Activated naive CD4-positive, alpha-beta T cell treated with anti-CD3 and anti-CD28 coated beads for 36 hours (primary cell): ENCODE data around the gene UNKL. TPM values are rescaled to one million over a fixed set of nuclear protein-coding genes. Genes with fewer than 3 reads are reported as not detected.

ENCODE experiments used
- CTCF ChIA-PET: fragments of 350-600 bp; sonication (Branson Sonifier 250); formaldehyde crosslinking; loops from one replicate; lab custom pipeline; 2021; ENCODE audit warnings: antibody characterized with exemption; lab: Charles Lee
- DNase-seq: peaks from one replicate; pipeline ENCODE4 v3.0.0-alpha.2; 2020
- H3K27ac Mint-ChIP-seq: one replicate; pipeline ENCODE4 v1.8.0; 2021; ENCODE audit warnings: mild to moderate bottlenecking, mixed read lengths
- H3K27me3 Mint-ChIP-seq: one replicate; pipeline ENCODE4 v1.8.0; 2021; ENCODE audit warnings: low read depth, mixed read lengths
- H3K36me3 Mint-ChIP-seq: one replicate; pipeline ENCODE4 v1.8.0; 2021; ENCODE audit warnings: low read depth, mixed read lengths
- H3K4me1 Mint-ChIP-seq: one replicate; pipeline ENCODE4 v1.8.0; 2021; ENCODE audit warnings: low read depth, mixed read lengths
- H3K4me3 Mint-ChIP-seq: one replicate; pipeline ENCODE4 v1.8.0; 2021; ENCODE audit warnings: mild to moderate bottlenecking, moderate library complexity, mixed read lengths
- H3K9me3 Mint-ChIP-seq: one replicate; pipeline ENCODE4 v1.8.0; 2021; ENCODE audit warnings: mixed read lengths
- intact Hi-C: fragments of 100-400 bp; cut with micrococcal nuclease; formaldehyde crosslinking; loops from one replicate; pipeline ENCODE4 v1.15.1; 2023
- total RNA-seq, 2 experiments: library from RNA; stranded (reverse); gene quantifications; one replicate each; pipeline ENCODE4 v1.2.3, GENCODE V29; 2021

UNKL gene
- total RNA-seq, 2 experiments from 2014 or later: 35.9 to 38.4 TPM

- CTCF ChIA-PET: no interaction called here
- H3K4me3 Mint-ChIP-seq: no peak overlapping the region
- no peaks in the 10 kb centered on the region for H3K9me3 Mint-ChIP-seq
- no peak for DNase-seq
- H3K36me3 Mint-ChIP-seq: peaks cover 6% of the 10 kb centered on the region
- peaks cover 20% of the 10 kb centered on the region for H3K4me1 Mint-ChIP-seq
- H3K27me3 Mint-ChIP-seq: no peaks in the 10 kb centered on the region
- no peak overlapping the region for H3K27ac Mint-ChIP-seq
- intact Hi-C loops: no loop called here
Measured at GRCh38 chr16:1357906-1358566, 56.5 kb downstream of the UNKL start.

DNA sequence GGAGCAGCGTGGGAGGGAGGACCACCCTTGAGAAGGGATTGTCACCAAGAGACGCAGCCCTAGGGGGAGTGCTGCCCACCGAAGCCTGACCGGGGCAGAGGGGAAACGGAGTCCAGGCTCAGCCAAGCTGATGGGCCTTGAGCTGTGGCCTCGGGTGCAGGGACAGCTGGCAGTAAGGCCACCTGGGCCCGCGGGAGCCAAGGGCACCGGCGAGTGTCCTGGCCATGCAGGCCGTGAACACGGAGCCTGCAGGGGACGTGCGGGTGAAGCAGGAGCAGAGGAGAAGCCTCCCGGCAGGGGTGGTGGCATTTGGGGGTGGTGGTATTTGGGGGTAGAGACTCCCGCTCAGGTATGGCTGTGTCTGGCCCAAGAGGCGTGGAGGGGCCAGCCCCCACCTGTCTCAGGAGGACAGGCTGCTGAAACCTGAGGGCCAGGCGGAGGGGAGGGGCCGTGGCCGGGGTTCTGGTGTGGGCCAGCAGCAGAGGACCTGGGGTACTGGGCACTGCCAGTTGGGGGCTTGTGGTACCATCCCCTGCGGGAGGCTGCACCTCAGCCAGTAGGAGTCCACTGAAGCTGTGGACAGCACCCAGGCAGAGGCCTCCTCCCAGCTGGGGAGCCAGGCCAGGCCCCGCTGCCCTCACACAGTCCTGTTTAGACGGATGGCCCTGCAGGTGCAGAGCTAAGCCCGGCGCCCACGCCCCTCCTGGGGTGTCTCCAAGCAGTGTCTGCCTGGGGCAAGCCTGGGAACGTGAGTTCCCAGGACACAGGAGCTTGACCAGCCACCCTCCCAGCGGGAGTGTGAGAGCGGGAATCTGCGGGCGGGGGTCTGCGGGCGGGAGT, 58.2 kb downstream of the UNKL start:
- intact Hi-C loops: no loop called here
- Mint-ChIP-seq H3K27me3 (no peaks in the 10 kb centered on the region), H3K4me3 (no peak overlapping the region), H3K27ac (no peak overlapping the region), H3K36me3 (peaks cover 2% of the 10 kb centered on the region), H3K9me3 (no peaks in the 10 kb centered on the region), H3K4me1 (peaks cover 27% of the 10 kb centered on the region)
- DNase-seq: no peak
- CTCF ChIA-PET: no interaction called here

DNA sequence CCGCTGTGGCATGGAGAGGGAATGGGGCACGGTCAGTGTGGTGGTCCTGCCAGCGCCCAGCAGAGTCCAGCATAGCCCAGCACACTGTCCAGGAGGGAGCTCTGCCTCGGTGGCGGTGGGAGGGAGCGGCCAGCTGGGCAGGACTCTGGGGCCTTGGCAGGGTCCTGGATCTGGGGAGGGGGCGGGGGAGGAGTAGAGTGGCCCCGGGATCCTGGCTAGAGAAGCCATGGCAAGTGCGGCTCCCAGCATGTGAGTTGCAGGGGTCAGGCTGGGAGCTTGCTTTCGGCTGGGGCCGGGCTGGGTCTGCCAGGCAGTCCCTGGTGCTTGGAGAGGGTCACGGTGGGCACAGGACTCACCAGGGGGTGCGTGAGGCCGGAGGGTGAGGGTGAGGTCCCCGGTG, 58.9 kb downstream of the UNKL start:
- no peak for DNase-seq
- Mint-ChIP-seq H3K9me3 (no peaks in the 10 kb centered on the region), H3K36me3 (peaks cover 2% of the 10 kb centered on the region), H3K4me3 (no peak overlapping the region), H3K27ac (no peak overlapping the region), H3K27me3 (no peaks in the 10 kb centered on the region), H3K4me1 (peaks cover 29% of the 10 kb centered on the region)
- CTCF ChIA-PET: no interaction called here
- intact Hi-C loops: no loop called here

DNA sequence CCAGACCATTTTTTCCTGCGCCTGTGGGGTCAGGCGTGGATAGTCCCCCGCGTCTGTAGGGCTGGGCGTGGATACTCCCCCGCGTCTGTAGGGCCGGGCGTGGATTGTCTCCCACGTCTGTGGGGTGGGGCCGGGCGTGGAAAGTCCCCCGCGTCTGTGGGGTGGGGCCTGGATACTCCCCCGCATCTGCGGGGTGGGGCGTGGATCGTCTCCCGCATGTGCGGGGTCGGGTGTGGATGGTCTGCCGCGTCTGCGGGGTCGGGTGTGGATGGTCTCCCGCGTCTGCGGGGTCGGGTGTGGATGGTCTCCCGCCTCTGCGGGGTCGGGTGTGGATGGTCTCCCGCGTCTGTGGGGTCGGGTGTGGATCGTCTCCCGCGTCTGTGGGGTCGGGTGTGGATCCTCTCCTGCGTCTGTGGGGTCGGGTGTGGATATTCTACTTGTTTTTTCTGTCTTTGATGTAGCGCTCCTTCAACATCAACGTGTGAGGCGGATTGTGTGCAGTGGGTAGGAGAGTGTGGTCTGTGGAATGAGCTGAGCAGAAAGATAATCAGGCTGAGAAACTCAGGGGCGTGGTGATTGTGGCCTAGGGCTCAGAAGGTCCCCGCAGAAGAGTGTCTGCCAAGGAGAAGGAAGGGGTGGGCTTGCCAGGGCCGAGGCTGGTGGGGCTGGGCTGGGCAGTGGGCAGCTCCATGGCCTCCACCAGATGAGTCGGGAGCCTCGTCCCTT, 59.5 kb downstream of the UNKL start:
- Mint-ChIP-seq H3K36me3 (peaks cover 2% of the 10 kb centered on the region), H3K9me3 (no peaks in the 10 kb centered on the region), H3K4me3 (no peak overlapping the region), H3K27me3 (no peaks in the 10 kb centered on the region), H3K4me1 (peaks cover 35% of the 10 kb centered on the region), H3K27ac (no peak overlapping the region)
- intact Hi-C loops: no loop called here
- DNase-seq: no peak
- CTCF ChIA-PET: interaction anchor here (0.7 kb wide), 1 partner anchor 206 kb away, joined by 3 read pairs; no protein-coding TSS in a partner anchor

DNA sequence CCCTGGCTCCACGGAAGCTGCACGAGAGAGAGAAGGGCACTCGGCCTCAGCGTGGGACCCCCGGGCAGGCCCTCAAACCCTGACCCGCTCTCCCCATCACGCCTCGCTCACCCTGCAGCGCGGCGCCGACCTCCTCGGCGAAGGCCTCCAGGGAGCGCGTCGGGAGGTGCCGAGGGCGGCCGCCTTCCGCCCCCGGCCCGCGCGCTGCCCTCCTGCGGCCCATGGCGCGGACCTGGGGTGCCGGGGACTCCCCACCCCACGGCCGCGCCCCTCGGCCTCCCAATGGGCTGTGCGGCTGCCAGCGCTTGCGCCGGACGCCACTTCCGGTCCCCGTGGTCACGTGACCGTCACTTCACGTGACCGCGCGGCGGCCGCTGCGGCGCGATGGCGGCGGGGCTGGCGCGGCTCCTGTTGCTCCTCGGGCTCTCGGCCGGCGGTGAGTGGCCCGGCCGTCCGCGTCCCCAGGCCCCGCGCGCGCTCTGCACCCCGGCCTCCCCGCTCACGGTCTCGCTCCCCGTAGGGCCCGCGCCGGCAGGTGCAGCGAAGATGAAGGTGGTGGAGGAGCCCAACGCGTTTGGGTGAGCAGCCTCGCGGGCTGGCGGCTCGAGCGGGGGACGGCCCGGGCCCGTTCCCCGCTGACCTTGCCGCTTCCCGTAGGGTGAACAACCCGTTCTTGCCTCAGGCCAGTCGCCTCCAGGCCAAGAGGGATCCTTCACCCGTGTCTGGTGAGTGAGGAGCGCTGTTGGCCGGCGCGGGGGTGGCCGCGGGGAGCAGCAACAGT, 62.7 kb downstream of the UNKL start, which contains the start of the genes GNPTG and TSR3:
TSS of gene GNPTG (plus strand) at position 350 of the 781 bp plus-strand sequence. CDS start at position 385, 35 bp downstream.
TSS of gene TSR3 (minus strand) at position 297 of the 781 bp plus-strand sequence. CDS start at position 223, 74 bp downstream.
- no peaks in the 10 kb centered on the region for H3K9me3 Mint-ChIP-seq
- DNase-seq: peak; percentile 82
- intact Hi-C loops: loop anchor here (1.0 kb wide), 1 partner anchor 42 kb away; the partner anchor contains the start of gene UBE2I
- H3K27ac Mint-ChIP-seq: peak within 1 kb of the TSS; percentile 68
- peaks cover 33% of the 10 kb centered on the region for H3K4me1 Mint-ChIP-seq
- peaks cover 2% of the 10 kb centered on the region for H3K36me3 Mint-ChIP-seq
- H3K27me3 Mint-ChIP-seq: no peaks in the 10 kb centered on the region
- CTCF ChIA-PET: interaction anchor here (1.1 kb wide), 1 partner anchor 11 kb away, joined by 3 read pairs; no protein-coding TSS in a partner anchor
- H3K4me3 Mint-ChIP-seq: peak within 1 kb of the TSS; percentile 80

DNA sequence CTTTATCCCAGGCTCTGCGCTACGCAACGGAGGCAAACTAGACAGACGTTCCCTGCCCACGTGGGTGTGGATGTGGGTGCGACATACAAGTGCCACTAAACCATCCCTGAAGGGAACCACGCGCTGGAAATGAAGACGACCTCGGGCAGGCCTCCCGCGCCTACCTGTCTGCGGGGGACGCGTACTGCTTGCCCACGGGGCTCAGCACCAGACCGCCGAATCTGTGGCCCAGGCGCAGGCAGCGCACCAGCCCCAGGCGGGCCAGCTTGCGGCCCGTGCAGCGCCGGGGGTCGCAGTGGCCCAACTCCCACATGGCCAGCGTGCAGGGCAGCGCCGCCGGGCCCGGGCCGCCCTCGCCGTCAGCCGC, 63.3 kb downstream of the UNKL start:
- DNase-seq: peak; percentile 32
- Mint-ChIP-seq H3K36me3 (peaks cover 2% of the 10 kb centered on the region), H3K4me1 (peaks cover 32% of the 10 kb centered on the region), H3K27ac (peak overlapping the region; percentile 68), H3K27me3 (no peaks in the 10 kb centered on the region), H3K9me3 (no peaks in the 10 kb centered on the region), H3K4me3 (peak overlapping the region; percentile 80)
- CTCF ChIA-PET: interaction anchor here (1.1 kb wide), 1 partner anchor 12 kb away, joined by 3 read pairs; no protein-coding TSS in a partner anchor
- intact Hi-C loops: loop anchor here (1.0 kb wide), 1 partner anchor 42 kb away; the partner anchor contains the start of gene UBE2I

- Mint-ChIP-seq H3K4me1 (peaks cover 32% of the 10 kb centered on the region), H3K9me3 (no peaks in the 10 kb centered on the region), H3K36me3 (peaks cover 2% of the 10 kb centered on the region), H3K4me3 (peak overlapping the region; percentile 80), H3K27ac (peak overlapping the region; percentile 68), H3K27me3 (no peaks in the 10 kb centered on the region)
- intact Hi-C loops: loop anchor here (1.0 kb wide), 1 partner anchor 41 kb away; the partner anchor contains the start of gene UBE2I
- no peak for DNase-seq
- CTCF ChIA-PET: interaction anchor here (1.1 kb wide), 1 partner anchor 13 kb away, joined by 3 read pairs; no protein-coding TSS in a partner anchor
Measured at GRCh38 chr16:1350691-1351090, 63.8 kb downstream of the UNKL start.

GRCh38 chr16:1349951-1350350, 64.6 kb downstream of the UNKL start:
- Mint-ChIP-seq H3K36me3 (peaks cover 2% of the 10 kb centered on the region), H3K4me3 (peak overlapping the region; percentile 80), H3K27me3 (no peaks in the 10 kb centered on the region), H3K9me3 (no peaks in the 10 kb centered on the region), H3K27ac (no peak overlapping the region), H3K4me1 (peaks cover 28% of the 10 kb centered on the region)
- DNase-seq: no peak
- CTCF ChIA-PET: interaction anchor here (1.0 kb wide), 1 partner anchor 14 kb away, joined by 3 read pairs; no protein-coding TSS in a partner anchor
- intact Hi-C loops: no loop called here

DNA sequence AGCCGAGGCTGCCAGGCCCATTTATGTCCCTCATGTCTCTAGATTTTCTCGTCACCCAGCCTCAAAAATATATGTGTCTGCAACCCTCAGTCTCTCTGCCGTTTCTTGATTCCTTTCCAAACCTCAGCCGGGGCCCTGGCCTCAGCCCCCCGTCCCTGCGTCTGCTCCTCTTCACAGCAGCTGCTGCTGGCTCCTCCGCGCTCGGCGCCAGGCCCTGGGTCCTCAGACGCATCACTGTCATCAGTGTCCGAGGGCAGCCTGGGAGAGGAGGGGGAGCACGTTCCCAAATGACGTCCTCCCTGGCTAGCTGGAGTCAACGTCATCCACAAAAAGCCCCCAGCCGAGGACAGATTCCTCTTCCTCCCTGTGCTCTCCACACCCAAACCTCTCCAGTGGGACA, 65.2 kb downstream of the UNKL start:
- CTCF ChIA-PET: interaction anchor here (1.0 kb wide), 1 partner anchor 15 kb away, joined by 3 read pairs; no protein-coding TSS in a partner anchor
- Mint-ChIP-seq H3K27me3 (no peaks in the 10 kb centered on the region), H3K4me1 (peaks cover 26% of the 10 kb centered on the region), H3K4me3 (no peak overlapping the region), H3K36me3 (peaks cover 2% of the 10 kb centered on the region), H3K27ac (no peak overlapping the region), H3K9me3 (no peaks in the 10 kb centered on the region)
- intact Hi-C loops: no loop called here
- no peak for DNase-seq

GRCh38 chr16:1348926-1349325, 65.6 kb downstream of the UNKL start:
- Mint-ChIP-seq H3K27ac (no peak overlapping the region), H3K36me3 (peaks cover 2% of the 10 kb centered on the region), H3K4me1 (peaks cover 25% of the 10 kb centered on the region), H3K4me3 (no peak overlapping the region), H3K9me3 (no peaks in the 10 kb centered on the region), H3K27me3 (no peaks in the 10 kb centered on the region)
- CTCF ChIA-PET: no interaction called here
- intact Hi-C loops: no loop called here
- DNase-seq: no peak

GRCh38 chr16:1348441-1348840, 66.1 kb downstream of the UNKL start:
- intact Hi-C loops: no loop called here
- Mint-ChIP-seq H3K4me1 (peaks cover 21% of the 10 kb centered on the region), H3K9me3 (no peaks in the 10 kb centered on the region), H3K4me3 (no peak overlapping the region), H3K36me3 (peaks cover 2% of the 10 kb centered on the region), H3K27ac (no peak overlapping the region), H3K27me3 (no peaks in the 10 kb centered on the region)
- CTCF ChIA-PET: no interaction called here
- DNase-seq: no peak
